ENCODE data around the gene ZNF543. TPM values are rescaled to one million over a fixed set of nuclear protein-coding genes. Genes with fewer than 3 reads are reported as not detected.
"Not testable (repeated sequence)": the region's sequence is repeated elsewhere in the genome, so short reads cannot be mapped to it uniquely, and the experiment has no call there.

Gene ZNF543
- total RNA-seq, 1 donor from 2014 or later, result 5.3 TPM

DNA sequence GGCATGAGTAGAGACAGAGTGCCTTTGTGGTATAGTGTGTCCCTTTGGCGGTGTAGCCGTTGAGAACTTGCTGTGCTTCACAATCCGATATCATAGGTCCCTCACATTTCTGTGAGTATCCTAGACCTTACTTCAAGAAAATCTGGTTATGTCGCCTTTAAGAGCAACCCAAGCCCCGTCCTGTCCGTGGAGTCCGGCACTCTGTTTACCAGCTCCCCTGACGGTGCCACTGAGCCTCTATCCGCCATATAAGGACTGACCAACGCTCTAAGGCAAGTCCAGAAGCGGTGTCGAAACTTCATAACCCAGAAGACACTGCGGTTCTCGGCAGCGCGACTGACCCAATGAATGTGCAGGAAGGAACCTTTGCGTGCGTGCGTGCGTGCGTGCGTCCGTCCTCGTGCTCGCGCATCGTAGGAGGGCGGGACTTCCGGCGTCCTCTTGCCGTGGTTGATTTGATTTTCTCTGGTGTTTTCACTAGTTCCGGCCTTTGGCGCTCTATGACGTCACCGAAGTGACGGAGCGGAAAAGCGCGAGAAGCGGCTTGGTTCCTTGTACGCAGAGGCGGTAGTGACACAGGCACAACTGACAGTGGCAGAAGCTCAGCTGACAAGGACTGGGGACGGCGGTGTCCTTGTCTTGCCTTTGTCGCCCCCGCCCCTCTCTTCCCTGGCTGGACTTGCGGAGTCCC, 42.9 kb downstream of the ZNF543 start, which contains the start of the genes TRAPPC2B and ZNF547:
TSS of gene TRAPPC2B (plus strand) at position 555 of the 691 bp plus-strand sequence. CDS start 1,283 bp downstream, outside the sequence.
TSS of gene ZNF547 (plus strand) at position 555 of the 691 bp plus-strand sequence. CDS start 5,005 bp downstream, outside the sequence.
- Mint-ChIP-seq H3K4me3 (ENCODE audit: unreplicated experiment) (peak within 1 kb of the TSS; percentile 98), H3K27ac (ENCODE audit: unreplicated experiment) (peak within 1 kb of the TSS; percentile 99), H3K4me1 (ENCODE audit: low read depth) (peaks cover 19% of the 10 kb centered on the region), H3K27me3 (ENCODE audit: low read depth) (no peaks in the 10 kb centered on the region), H3K9me3 (ENCODE audit: low read depth) (peaks cover 6% of the 10 kb centered on the region), H3K36me3 (ENCODE audit: low read depth) (peaks cover 8% of the 10 kb centered on the region)
- DNase-seq (ENCODE audit: low spot score), result peak; percentile 99
- TF ChIP-seq, protein P1, sequence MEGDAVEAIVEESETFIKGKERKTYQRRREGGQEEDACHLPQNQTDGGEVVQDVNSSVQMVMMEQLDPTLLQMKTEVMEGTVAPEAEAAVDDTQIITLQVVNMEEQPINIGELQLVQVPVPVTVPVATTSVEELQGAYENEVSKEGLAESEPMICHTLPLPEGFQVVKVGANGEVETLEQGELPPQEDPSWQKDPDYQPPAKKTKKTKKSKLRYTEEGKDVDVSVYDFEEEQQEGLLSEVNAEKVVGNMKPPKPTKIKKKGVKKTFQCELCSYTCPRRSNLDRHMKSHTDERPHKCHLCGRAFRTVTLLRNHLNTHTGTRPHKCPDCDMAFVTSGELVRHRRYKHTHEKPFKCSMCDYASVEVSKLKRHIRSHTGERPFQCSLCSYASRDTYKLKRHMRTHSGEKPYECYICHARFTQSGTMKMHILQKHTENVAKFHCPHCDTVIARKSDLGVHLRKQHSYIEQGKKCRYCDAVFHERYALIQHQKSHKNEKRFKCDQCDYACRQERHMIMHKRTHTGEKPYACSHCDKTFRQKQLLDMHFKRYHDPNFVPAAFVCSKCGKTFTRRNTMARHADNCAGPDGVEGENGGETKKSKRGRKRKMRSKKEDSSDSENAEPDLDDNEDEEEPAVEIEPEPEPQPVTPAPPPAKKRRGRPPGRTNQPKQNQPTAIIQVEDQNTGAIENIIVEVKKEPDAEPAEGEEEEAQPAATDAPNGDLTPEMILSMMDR (IDR thresholded peaks at IDR 0.05), result no peak

DNA sequence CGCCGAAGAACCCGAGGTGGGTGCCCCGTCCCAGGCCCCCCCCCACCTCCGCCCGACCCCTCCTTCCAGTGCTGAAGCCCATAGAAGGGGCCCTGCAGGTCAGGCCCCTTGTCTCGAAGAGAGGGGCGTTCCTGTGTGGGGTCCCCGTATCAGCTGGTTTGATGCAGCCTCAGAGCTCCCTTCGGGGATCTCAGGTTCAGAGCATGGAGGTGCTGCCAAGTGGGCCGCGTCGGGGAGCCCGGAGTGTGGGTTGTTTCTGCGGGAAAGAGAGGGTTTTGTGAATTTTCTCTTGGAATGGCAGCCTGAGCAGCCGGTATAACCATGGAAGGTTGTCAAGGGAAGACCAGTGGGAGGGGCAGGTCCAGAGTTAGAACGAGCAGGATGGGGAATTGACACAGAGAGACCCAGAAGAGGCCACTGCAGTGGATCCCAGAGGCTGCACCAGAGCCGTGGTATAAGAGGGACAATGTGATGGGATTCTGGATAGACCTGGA, 43.5 kb downstream of the ZNF543 start:
- H3K27me3 Mint-ChIP-seq (ENCODE audit: low read depth), result no peaks in the 10 kb centered on the region
- DNase-seq (ENCODE audit: low spot score), result no peak

DNA sequence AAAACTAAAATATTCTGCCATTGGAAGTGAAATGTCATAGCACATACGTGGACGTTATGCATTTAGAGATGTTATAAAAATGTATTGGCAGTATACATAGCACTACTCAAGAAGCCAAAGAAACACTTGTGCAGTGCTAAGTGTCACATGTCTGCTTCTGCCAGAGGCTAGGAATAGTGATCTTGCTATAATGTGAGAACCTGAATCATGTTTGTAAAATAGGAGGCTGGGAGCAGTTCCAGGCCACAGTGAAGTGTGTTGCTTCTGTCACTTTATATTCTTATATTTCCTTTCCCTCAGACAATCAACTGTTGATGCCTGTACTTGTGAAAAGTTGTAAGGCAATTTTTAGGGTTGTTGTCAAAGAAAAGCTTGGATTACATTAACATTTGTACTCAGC, 46.5 kb downstream of the ZNF543 start:
- Mint-ChIP-seq H3K9me3 (ENCODE audit: low read depth) (no peaks in the 10 kb centered on the region), H3K27ac (ENCODE audit: unreplicated experiment) (no peak overlapping the region), H3K4me1 (ENCODE audit: low read depth) (peaks cover 19% of the 10 kb centered on the region), H3K36me3 (ENCODE audit: low read depth) (peaks cover 25% of the 10 kb centered on the region), H3K4me3 (ENCODE audit: unreplicated experiment) (no peak overlapping the region), H3K27me3 (ENCODE audit: low read depth) (no peaks in the 10 kb centered on the region)
- DNase-seq (ENCODE audit: low spot score), result no peak
- TF ChIP-seq, protein P1 (IDR thresholded peaks at IDR 0.05), result no peak

More for the DNA sequence above, 43.5 kb downstream of the ZNF543 start:
- Mint-ChIP-seq H3K27ac (ENCODE audit: unreplicated experiment) (peak overlapping the region; percentile 99), H3K9me3 (ENCODE audit: low read depth) (peaks cover 4% of the 10 kb centered on the region), H3K4me3 (ENCODE audit: unreplicated experiment) (peak overlapping the region; percentile 98), H3K36me3 (ENCODE audit: low read depth) (peaks cover 7% of the 10 kb centered on the region), H3K4me1 (ENCODE audit: low read depth) (peaks cover 19% of the 10 kb centered on the region)
- TF ChIP-seq, protein P1 (IDR thresholded peaks at IDR 0.05), result no peak

DNA sequence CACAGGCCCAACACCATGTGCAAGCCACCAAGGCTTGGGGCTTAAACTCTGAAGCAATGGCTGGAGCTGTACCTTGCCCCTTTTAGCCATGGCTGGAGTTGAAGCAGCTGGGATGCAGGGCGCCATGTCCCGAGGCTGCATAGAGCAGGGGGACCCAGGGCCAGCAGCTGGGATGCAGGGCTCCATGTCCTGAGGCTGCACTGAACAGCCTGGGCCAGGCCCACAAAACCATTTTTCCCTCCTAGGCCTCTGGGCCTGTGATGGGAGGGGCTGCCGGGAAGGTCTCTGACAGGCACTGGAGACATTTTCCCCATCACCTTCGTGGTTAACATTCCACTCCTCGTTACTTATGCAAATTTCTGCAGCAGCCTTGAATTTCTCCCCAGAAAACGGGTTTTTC, 53.9 kb downstream of the ZNF543 start:
- H3K4me1 Mint-ChIP-seq (ENCODE audit: low read depth), result no peaks in the 10 kb centered on the region
- no peak overlapping the region for H3K4me3 Mint-ChIP-seq (ENCODE audit: unreplicated experiment)
- no peaks in the 10 kb centered on the region for H3K27me3 Mint-ChIP-seq (ENCODE audit: low read depth)
- peaks cover 45% of the 10 kb centered on the region for H3K9me3 Mint-ChIP-seq (ENCODE audit: low read depth)
- H3K27ac Mint-ChIP-seq (ENCODE audit: unreplicated experiment), result no peak overlapping the region
- peaks cover 83% of the 10 kb centered on the region for H3K36me3 Mint-ChIP-seq (ENCODE audit: low read depth)
- TF ChIP-seq, protein P1 (IDR thresholded peaks at IDR 0.05), result no peak
- no peak for DNase-seq (ENCODE audit: low spot score)

DNA sequence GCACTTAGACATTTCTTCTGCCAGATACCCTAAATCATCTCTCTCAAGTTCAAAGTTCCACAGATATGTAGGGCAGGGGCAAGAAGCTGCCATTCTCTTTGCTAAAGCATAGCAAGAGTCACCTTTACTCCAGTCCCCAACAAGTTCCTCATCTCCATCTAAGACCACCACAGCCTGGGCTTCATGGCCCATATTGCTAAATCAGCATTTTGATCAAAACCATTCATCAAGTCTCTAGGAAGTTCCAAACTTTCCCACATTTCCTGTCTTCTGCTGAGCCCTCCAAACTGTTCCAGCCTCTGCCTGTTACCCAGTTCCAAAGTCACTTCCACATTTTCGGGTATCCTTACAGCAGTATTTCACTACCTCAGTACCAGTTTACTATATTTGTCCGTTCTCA, 54.4 kb downstream of the ZNF543 start:
- Mint-ChIP-seq H3K36me3 (ENCODE audit: low read depth) (peaks cover 84% of the 10 kb centered on the region), H3K9me3 (ENCODE audit: low read depth) (peaks cover 49% of the 10 kb centered on the region)
- H3K27ac Mint-ChIP-seq (ENCODE audit: unreplicated experiment); H3K4me3 Mint-ChIP-seq (ENCODE audit: unreplicated experiment); DNase-seq (ENCODE audit: low spot score); H3K4me1 Mint-ChIP-seq (ENCODE audit: low read depth); H3K27me3 Mint-ChIP-seq (ENCODE audit: low read depth): not testable (repeated sequence)
